K562 (cell line): Measurements from ENCODE around the gene ARL4C. TPM values are rescaled to one million over a fixed set of nuclear protein-coding genes. Genes with fewer than 3 reads are reported as not detected.

Experiments
- ATAC-seq: fragments of 200-7000 bp; cut with Tn5 transposase; 3 replicates; pipeline ENCODE4 v1.9.1; 2020; ENCODE audit warnings: moderate library complexity
- BruUV-seq: library from RNA; stranded (reverse); fragments of 400-500 nt; replicated peaks from 2 replicates; lab custom pipeline; 2021; lab: Mats Ljungman, UMichigan
- CTCF ChIA-PET: fragments of 300-600 bp; formaldehyde crosslinking; extraction: SDS; loops from one replicate; lab custom pipeline; 2021; ENCODE audit warnings: low intra/inter-chr PET ratio; lab: Yijun Ruan, JAX
- POLR2A ChIA-PET: fragments of 300-600, 350-650 bp; sonication (Branson Sonifier 250); formaldehyde crosslinking; extraction: SDS; loops from one replicate; lab custom pipeline; 2021; ENCODE audit warnings: antibody characterized with exemption, inconsistent platforms; lab: Yijun Ruan, JAX
- DNase-seq, 4 experiments: peaks; one replicate each; pipeline versions ENCODE4 v3.0.0 to v3.0.0-alpha.2; 2011 to 2018; ENCODE audit warnings: low spot score in 3 of 4, mixed read lengths in 3 of 4; ENCODE audit errors: extremely low read depth in 1 of 4
- FAIRE-seq: peaks from 2 replicates; lab custom pipeline; 2011; peaks lifted over from hg19 to GRCh38; lab: Jason Lieb, UNC
- H2AFZ ChIP-seq: 2 replicates; pipeline ENCODE4 v1.6.0; 2011; ENCODE audit warnings: low read depth, low read length, control low read depth, inconsistent platforms
- H3K27ac ChIP-seq: fragments of 200-600 bp; 3 replicates; pipeline ENCODE4 v1.8.0; 2011; ENCODE audit warnings: low read depth, mild to moderate bottlenecking, control low read depth, inconsistent platforms, low read length, moderate library complexity, mixed read lengths; ENCODE audit errors: extremely low read depth
- H3K27me3 ChIP-seq, 2 experiments: fragments of 300-600 bp in 1 of 2; 2 replicates in 1 of 2; 3 replicates in 1 of 2; pipeline versions ENCODE4 v1.6.0 to v1.8.0; 2011; ENCODE audit warnings: inconsistent platforms in 2 of 2, low read length in 2 of 2, mild to moderate bottlenecking in 1 of 2, mixed read lengths in 1 of 2, moderate library complexity in 1 of 2; ENCODE audit not compliant: control insufficient read depth in 2 of 2, insufficient read depth in 2 of 2
- H3K36me3 ChIP-seq: fragments of 300-600 bp; 3 replicates; pipeline ENCODE4 v1.8.0; 2011; ENCODE audit warnings: mild to moderate bottlenecking, low read length, inconsistent platforms; ENCODE audit not compliant: control insufficient read depth, insufficient read depth
- H3K4me1 ChIP-seq, 2 experiments: fragments of 200-600 bp in 1 of 2; replicated peaks in 1 of 2; 2 replicates in 1 of 2; 3 replicates in 1 of 2; pipeline versions ENCODE4 v1.5.1 to v1.8.0; 2011; ENCODE audit warnings: inconsistent platforms in 2 of 2, low read length in 2 of 2, mild to moderate bottlenecking in 1 of 2, mixed read lengths in 1 of 2, moderate library complexity in 1 of 2; ENCODE audit not compliant: control insufficient read depth in 2 of 2, insufficient read depth in 2 of 2
- H3K4me2 ChIP-seq: 2 replicates; pipeline ENCODE4 v1.6.1; 2011; ENCODE audit warnings: low read length, control low read depth, inconsistent platforms, mixed read lengths; ENCODE audit not compliant: insufficient read depth
- H3K4me3 ChIP-seq: fragments of 200-600 bp; sonication (generic), shearing (Covaris generic); 2 replicates; pipeline ENCODE4 v1.5.1; 2016; ENCODE audit warnings: control low read depth, inconsistent platforms
- H3K79me2 ChIP-seq: fragments of 200-600 bp; 3 replicates; pipeline ENCODE4 v1.8.0; 2011; ENCODE audit warnings: low read length, inconsistent platforms; ENCODE audit not compliant: control insufficient read depth, insufficient read depth
- H3K9ac ChIP-seq, 2 experiments: 2 replicates each; pipeline versions ENCODE4 v1.6.0 to v1.6.1; 2011; ENCODE audit warnings: low read depth in 2 of 2, low read length in 2 of 2, control low read depth in 1 of 2, inconsistent platforms in 1 of 2, mild to moderate bottlenecking in 1 of 2, mixed read lengths in 1 of 2; ENCODE audit not compliant: insufficient read depth in 1 of 2
- H3K9me1 ChIP-seq: one replicate; pipeline ENCODE4 v1.6.0; 2011; ENCODE audit warnings: inconsistent platforms, mild to moderate bottlenecking, low read length, moderate library complexity; ENCODE audit not compliant: control insufficient read depth, insufficient read depth
- H3K9me3 ChIP-seq: replicated peaks from 2 replicates; pipeline ENCODE4 v1.5.1; 2011; ENCODE audit warnings: low read depth, low read length, inconsistent platforms; ENCODE audit not compliant: control insufficient read depth, insufficient read depth
- H4K20me1 ChIP-seq: replicated peaks from 2 replicates; pipeline ENCODE4 v1.6.1; 2011; ENCODE audit warnings: low read length, inconsistent platforms, mixed read lengths; ENCODE audit not compliant: control insufficient read depth, insufficient read depth
- BCOR ChIP-seq: fragments of 450-650 bp; IDR thresholded peaks from 2 replicates; pipeline ENCODE4 v1.6.1; 2016
- E2F6 ChIP-seq, 2 experiments: IDR thresholded peaks; 2 replicates each; pipeline ENCODE4 v1.6.1; 2011; ENCODE audit warnings: borderline replicate concordance in 1 of 2, control low read depth in 1 of 2, low read depth in 1 of 2, low read length in 1 of 2, mild to moderate bottlenecking in 1 of 2, mixed read lengths in 1 of 2, moderate library complexity in 1 of 2; ENCODE audit not compliant: insufficient read depth in 1 of 2, insufficient read length in 1 of 2, poor library complexity in 1 of 2, severe bottlenecking in 1 of 2; ENCODE audit errors: extremely low read depth in 1 of 2
- HNRNPLL ChIP-seq: fragments of 200-400 bp; formaldehyde crosslinking; IDR thresholded peaks from 2 replicates; pipeline ENCODE4 v1.6.1; 2017; ENCODE audit warnings: low read length, low read depth, mild to moderate bottlenecking; ENCODE audit not compliant: poor library complexity, severe bottlenecking
- JUNB ChIP-seq: fragments of 450-650 bp; formaldehyde crosslinking; conservative IDR thresholded peaks from 2 replicates; pipeline ENCODE4 v1.4.0; 2020; ENCODE audit warnings: mild to moderate bottlenecking
- NBN ChIP-seq: fragments of 450-650 bp; IDR thresholded peaks from 2 replicates; pipeline ENCODE4 v1.6.1; 2016; ENCODE audit warnings: low read depth, mild to moderate bottlenecking
- NR2C2 ChIP-seq, 2 experiments: fragments of 200-800 bp in 1 of 2; sonication (Bioruptor generic) in 1 of 2; sonication (generic) in 1 of 2; formaldehyde crosslinking in 1 of 2; IDR thresholded peaks; 2 replicates each; pipeline versions ENCODE4 v1.6.1 to v1.8.0; 2016 to 2022; ENCODE audit warnings: mild to moderate bottlenecking in 1 of 2, missing compliant biosample characterization in 1 of 2, missing genetic modification characterization in 1 of 2, missing genetic modification reagents in 1 of 2
- RBM15 ChIP-seq: fragments of 200-400 bp; formaldehyde crosslinking; IDR thresholded peaks from 2 replicates; pipeline ENCODE4 v1.6.1; 2018; ENCODE audit warnings: mild to moderate bottlenecking, low read length, moderate library complexity; ENCODE audit not compliant: insufficient read depth
- ZBTB8A ChIP-seq: fragments of 450-650 bp; IDR thresholded peaks from 2 replicates; pipeline ENCODE4 v1.6.1; 2018; ENCODE audit warnings: mild to moderate bottlenecking, moderate library complexity; ENCODE audit not compliant: partially characterized antibody
- whole genome bisulfite sequencing: fragments of 100-300 bp; shearing (Covaris generic); methylation state at CpG from one replicate; pipeline ENCODE4 v1.1.6; 2016; ENCODE audit warnings: low coverage, mixed read lengths; ENCODE audit not compliant: insufficient coverage; ENCODE audit errors: missing lambda C conversion rate; 5-methylcytosine and 5-hydroxymethylcytosine counted together
- in situ Hi-C: fragments of 300-500 bp; cut with MboI; formaldehyde crosslinking; loops from 4 replicates; pipeline ENCODE4 v1.15.0; 2018; ENCODE audit warnings: inconsistent platforms, mixed read lengths
- intact Hi-C: fragments of 100-400 bp; cut with micrococcal nuclease; formaldehyde crosslinking; loops from 2 replicates; pipeline ENCODE4 v1.14.2; 2022
- polyA plus RNA-seq, 8 experiments: library from polyadenylated mRNA; depleted of rRNA in 4 of 8; stranded (reverse) in 5 of 8; unstranded in 3 of 8; fragments of >200 nt; fragmentation: Nextera tagmentation in 2 of 8; fragmentation: Illumina TruSeq in 1 of 8; extraction: Ambion mirVana in 2 of 8; extraction: Trizol in 1 of 8; gene quantifications; 2 replicates each; pipeline versions ENCODE4 v1.2.1 to v1.2.3, GENCODE V29; 2011 to 2014; ENCODE audit warnings: inconsistent platforms in 1 of 8, missing spikeins in 1 of 8
- total RNA-seq, 7 experiments: library from RNA; depleted of rRNA in 6 of 7; stranded (reverse); fragments of >200 nt in 6 of 7; fragmentation: Illumina TruSeq in 2 of 7; extraction: Trizol in 2 of 7; gene quantifications; 2 replicates each; pipeline versions ENCODE4 v1.2.1 to v1.2.3, GENCODE V29; 2011 to 2021; ENCODE audit warnings: low replicate concordance in 1 of 7
- TF ChIP-seq, protein P1 (sequence below): fragments of 250-450 bp; sonication (Bioruptor Pico); IDR thresholded peaks from 2 replicates; pipeline ENCODE4 v1.4.0; 2020; ENCODE audit warnings: mild to moderate bottlenecking, moderate library complexity

Gene ARL4C
- total and polyA plus RNA-seq, 9 of the 15 experiments (the other 6 are each of a cell fraction or from before 2014, with no cell fraction given): 0.03 to 0.11 (median 0.04) TPM; not detected in 5

GRCh38 chr2:234451242-234451641 is 45.6 kb downstream of the ARL4C start:
- ChIA-PET CTCF (no interaction called here), POLR2A (no interaction called here)
- Histone ChIP-seq H3K4me2 (no peak overlapping the region), H3K4me1 (no peaks in the 10 kb centered on the region), H3K79me2 (no peaks in the 10 kb centered on the region), H3K9me1 (no peaks in the 10 kb centered on the region), H4K20me1 (no peaks in the 10 kb centered on the region), H3K9ac (no peak overlapping the region), H2AFZ (no peak overlapping the region), H3K27me3 (peaks cover 0 to 20% of the 10 kb centered on the region in 2 experiments; a peak in 2 of 5 replicates), H3K36me3 (no peaks in the 10 kb centered on the region), H3K4me3 (no peak overlapping the region), H3K27ac (no peak overlapping the region), H3K9me3 (no peaks in the 10 kb centered on the region)
- FAIRE-seq (no peak), DNase-seq (no peak), ATAC-seq (no peak)
- in situ Hi-C loops (no loop called here), intact Hi-C loops (no loop called here)
- TF ChIP-seq HNRNPLL (no peak), ZBTB8A (no peak), E2F6 (IDR thresholded peaks at IDR 0.05; ENCODE audit: borderline replicate concordance in 1 of 2, extremely low read depth in 1 of 2, insufficient read depth in 1 of 2, insufficient read length in 1 of 2, low read depth in 1 of 2, low read length in 1 of 2, poor library complexity in 1 of 2, severe bottlenecking in 1 of 2) (no peak), NR2C2 (CRISPR knock-in tag; IDR thresholded peaks at IDR 0.05) (no peak), NR2C2 (tag; IDR thresholded peaks at IDR 0.05) (no peak), RBM15 (no peak), NBN (no peak), BCOR (no peak), JUNB (no peak)
- TF ChIP-seq, protein P1, sequence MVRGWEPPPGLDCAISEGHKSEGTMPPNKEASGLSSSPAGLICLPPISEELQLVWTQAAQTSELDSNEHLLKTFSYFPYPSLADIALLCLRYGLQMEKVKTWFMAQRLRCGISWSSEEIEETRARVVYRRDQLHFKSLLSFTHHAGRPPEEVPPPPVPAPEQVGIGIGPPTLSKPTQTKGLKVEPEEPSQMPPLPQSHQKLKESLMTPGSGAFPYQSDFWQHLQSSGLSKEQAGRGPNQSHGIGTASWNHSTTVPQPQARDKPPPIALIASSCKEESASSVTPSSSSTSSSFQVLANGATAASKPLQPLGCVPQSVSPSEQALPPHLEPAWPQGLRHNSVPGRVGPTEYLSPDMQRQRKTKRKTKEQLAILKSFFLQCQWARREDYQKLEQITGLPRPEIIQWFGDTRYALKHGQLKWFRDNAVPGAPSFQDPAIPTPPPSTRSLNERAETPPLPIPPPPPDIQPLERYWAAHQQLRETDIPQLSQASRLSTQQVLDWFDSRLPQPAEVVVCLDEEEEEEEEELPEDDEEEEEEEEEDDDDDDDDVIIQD (CRISPR knock-in tag): no peak
- no TSS peak for BruUV-seq
- WGBS: 0% methylated on average over 2 of the region's 2 CpGs
